HL-60 (cell line): ENCODE measurements around the gene TXN.

Experiments used
- POLR2AphosphoS5 ChIP-seq: IDR thresholded peaks from 2 replicates; pipeline ENCODE4 v1.6.1; 2012; ENCODE audit warnings: low read depth
- TF ChIP-seq, protein P1 (sequence below): IDR thresholded peaks from one replicate; pipeline ENCODE4 v1.5.1; 2011; ENCODE audit warnings: low read length, control low read depth, inconsistent platforms; ENCODE audit not compliant: insufficient read depth

DNA sequence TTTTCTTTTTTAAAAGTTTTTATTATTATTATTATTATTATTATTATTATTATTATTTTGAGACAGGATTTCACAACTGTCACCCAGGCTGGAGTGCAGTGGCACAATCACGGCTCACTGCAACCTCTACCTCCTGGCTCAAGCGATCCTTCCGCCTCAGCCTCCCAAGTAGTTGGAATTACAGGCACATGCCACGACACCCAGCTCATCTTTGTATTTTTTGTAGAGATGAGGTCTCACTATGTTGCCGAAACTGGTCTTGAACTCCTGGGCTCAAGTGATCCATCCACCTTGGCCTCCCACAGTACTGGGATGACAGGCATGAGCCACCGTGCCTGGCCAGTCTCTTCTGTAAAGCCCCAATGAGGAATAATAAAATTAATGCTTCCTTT lies 31.0 kb upstream of the TXN start:
- TF ChIP-seq, protein P1, sequence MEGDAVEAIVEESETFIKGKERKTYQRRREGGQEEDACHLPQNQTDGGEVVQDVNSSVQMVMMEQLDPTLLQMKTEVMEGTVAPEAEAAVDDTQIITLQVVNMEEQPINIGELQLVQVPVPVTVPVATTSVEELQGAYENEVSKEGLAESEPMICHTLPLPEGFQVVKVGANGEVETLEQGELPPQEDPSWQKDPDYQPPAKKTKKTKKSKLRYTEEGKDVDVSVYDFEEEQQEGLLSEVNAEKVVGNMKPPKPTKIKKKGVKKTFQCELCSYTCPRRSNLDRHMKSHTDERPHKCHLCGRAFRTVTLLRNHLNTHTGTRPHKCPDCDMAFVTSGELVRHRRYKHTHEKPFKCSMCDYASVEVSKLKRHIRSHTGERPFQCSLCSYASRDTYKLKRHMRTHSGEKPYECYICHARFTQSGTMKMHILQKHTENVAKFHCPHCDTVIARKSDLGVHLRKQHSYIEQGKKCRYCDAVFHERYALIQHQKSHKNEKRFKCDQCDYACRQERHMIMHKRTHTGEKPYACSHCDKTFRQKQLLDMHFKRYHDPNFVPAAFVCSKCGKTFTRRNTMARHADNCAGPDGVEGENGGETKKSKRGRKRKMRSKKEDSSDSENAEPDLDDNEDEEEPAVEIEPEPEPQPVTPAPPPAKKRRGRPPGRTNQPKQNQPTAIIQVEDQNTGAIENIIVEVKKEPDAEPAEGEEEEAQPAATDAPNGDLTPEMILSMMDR = no peak
- no peak for TF ChIP-seq POLR2AphosphoS5
